GM03348 (cell line): Measurements from ENCODE around the gene HUS1.
"Not testable (repeated sequence)": the region's sequence is repeated elsewhere in the genome, so short reads cannot be mapped to it uniquely, and the experiment has no call there.

Experiments used
- DNase-seq: peaks from one replicate; pipeline ENCODE4 v3.0.0; 2012; ENCODE audit warnings: low spot score

Gene HUS1

DNA sequence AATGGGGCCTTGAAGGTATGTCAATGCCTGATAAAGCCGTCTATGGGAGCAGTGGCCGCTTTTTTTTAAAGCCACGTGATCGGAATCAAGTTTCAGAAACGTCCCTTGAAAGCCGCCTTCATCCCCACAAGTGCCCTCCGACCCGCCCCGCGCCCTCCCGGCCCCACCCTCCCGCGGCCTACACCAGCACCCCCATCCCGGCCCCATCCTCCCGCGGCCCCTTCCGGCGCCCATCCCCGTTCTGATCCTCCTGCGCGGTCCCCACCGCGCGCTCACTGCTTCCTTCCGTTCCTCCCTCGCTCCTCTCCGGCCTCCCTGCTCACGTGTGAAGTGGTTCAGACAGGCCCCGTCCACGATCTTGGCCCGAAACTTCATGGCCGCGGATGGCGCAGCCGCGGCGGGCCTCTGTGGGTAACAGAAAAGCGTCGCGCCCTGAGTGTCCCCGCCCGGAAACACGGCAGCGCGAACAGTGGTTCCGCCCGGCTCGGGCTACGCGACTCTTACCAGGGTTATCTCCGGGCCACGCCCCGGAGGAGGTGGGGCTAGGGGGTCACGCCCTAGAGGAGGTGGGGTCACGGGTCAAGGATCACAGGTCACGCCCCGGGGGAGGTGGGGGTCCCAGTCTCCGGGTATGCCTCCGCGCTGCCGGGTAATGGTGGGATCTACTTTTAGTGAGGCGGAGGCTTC is at the start of gene HUS1:
HUS1 (minus strand) TSS at position 471 of the 687 bp plus-strand sequence; CDS start at position 375, 96 bp downstream.
- DNase-seq: peak; percentile 94

- no peak for DNase-seq
Measured at GRCh38 chr7:48028938-48029337, 49.5 kb upstream of the HUS1 start, which contains the start of gene SUN3. SUN3 (minus strand) TSS chr7:48029107; CDS start chr7:48028938, 169 bp downstream.

GRCh38 chr7:48025624-48026023 is 46.2 kb upstream of the HUS1 start:
- DNase-seq: no peak

DNA sequence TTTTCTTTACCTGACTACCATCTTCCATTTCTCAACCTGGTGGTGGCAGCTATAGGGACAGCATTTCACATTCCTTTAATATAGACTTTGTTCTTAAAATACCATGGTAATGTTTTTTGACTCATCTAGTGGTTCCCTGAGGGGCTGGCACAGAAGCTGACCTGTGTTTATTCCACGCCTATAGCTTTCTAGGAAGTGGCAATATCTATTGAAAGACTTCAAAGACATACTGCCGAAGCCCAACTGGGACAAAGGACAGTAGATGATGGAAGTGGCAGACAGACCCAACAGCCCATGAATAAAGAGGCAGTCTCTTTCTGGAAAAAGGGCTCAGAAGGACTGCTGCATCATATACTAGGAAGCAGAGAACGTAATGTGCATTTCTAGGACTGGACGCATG is 38.3 kb upstream of the HUS1 start:
- DNase-seq: no peak

- DNase-seq: no peak
Measured at GRCh38 chr7:48016641-48017040, 37.2 kb upstream of the HUS1 start.

DNA sequence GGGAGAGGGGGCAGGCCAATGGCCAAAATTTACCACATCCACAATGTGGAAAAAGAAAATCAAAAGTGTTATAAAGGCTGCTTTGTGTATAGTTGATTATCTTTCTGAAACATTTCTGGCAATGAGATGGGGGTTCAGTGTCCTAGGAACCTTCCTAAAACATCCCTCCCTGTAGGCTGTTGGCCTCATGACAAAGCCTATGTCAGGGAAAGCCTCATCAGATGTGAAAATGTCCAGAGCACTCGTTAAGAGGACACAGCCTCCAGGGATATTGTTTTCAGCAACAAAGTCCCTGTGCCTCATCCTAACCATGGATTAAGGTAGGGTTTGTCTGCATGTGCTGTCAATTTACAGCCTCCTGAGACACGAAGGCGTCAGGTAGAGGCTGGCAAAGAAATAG is 32.5 kb upstream of the HUS1 start:
- no peak for DNase-seq

DNA sequence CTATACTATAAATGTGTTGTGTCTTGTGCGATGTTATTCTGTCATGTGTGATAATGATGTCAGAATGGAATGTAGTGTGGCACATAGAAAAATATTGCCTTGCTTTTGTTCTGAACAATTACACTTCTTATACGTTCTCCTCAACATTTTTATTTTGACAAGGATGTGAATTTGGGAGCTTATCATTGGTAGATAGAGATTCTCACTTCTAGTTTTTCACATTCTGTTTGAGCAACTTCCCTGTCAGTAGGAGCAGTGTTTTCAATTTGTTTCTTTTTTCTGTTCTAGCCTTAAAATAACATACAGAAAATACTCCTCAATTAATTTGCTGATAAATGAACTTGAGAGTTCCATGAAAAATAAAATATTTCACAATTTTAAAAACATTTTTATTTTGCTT is 31.9 kb upstream of the HUS1 start:
- no peak for DNase-seq

GRCh38 chr7:48009954-48010353 is 30.5 kb upstream of the HUS1 start:
- no peak for DNase-seq

- no peak for DNase-seq
Measured at GRCh38 chr7:48009257-48009656, 29.8 kb upstream of the HUS1 start.

- DNase-seq: no peak
Measured at GRCh38 chr7:48006866-48007265, 27.5 kb upstream of the HUS1 start.

DNA sequence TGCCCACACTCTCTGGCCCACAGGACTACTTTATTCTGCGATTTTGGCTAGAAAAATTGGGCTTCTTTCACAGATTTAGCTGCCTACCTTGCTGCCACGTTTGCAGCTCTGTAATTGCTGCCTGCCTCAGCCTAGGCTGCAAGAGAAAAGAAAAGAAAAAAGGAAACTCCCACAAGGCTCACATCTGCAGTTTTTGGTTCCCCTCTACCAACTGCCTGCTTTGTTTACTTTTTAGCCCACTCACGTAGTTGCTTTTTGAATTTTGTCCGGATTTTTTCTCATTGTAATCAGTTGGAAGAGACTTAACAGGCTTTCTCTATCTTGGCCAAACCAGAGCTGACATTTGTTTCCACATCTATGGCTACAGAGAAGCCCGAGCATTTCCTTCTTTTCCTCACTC is 25.2 kb upstream of the HUS1 start:
- no peak for DNase-seq

DNA sequence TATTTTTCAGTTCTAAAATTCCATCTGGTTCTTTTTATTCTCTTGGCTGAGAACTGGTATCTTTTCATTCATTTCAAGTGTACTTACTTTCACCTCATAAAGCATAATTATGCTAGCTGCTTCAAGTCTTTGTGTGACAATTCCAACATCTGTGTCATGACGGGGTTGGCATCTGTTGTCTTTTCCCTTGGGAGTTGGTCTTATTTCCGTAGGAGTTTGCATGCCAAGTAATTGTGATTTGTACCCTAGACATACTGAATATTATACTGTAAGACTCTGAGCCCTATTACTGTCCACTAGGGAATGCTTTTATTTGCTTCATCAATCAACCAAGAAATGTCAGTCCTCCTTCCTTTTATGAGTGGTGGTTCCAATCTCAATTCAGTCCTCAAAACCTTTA is 24.6 kb upstream of the HUS1 start:
- DNase-seq: peak; percentile 8

GRCh38 chr7:48000164-48000563 is 20.7 kb upstream of the HUS1 start:
- not testable (repeated sequence) for DNase-seq

- DNase-seq: no peak
Measured at GRCh38 chr7:47999413-47999812, 20.0 kb upstream of the HUS1 start.

DNA sequence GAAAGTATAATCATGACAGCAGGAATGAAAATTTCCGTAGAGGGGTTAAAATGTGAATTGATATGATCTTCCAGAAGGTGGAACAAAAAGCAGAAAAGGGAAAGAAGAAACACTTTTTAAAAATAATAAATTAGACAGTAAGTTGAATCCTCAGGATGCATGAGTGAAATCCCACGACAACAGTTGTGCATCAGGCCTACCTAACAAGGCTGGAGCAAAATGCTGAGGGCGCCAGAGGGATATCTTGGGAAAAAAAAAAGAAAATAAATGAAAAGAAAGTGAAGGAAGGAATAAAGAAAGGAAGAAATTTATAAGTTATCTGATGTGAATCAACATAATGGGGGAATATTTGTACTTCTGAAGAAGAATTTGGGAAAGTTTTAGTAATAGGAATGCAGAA is 13.0 kb upstream of the HUS1 start:
- DNase-seq: no peak

GRCh38 chr7:47991741-47992311 is 12.4 kb upstream of the HUS1 start:
- peak; percentile 93 for DNase-seq

DNA sequence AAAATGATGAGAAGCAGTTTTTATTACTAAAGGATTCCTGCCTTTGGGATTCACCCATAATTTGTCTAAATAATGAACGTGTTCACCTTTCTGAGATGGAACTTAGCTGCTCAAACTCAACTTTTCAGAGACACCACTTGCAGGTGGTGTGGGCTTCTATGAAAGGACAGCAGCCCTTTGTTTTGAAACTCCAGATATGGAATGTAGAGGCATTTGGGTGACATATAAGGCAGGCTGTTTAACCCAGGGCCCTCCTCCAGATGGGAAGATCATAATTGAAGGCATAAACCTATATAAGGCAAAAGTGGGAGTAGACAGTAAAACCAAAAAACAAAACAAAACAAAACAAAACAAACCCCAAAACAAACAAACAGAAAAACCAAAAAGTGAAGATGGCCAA is 11.9 kb upstream of the HUS1 start:
- no peak for DNase-seq

DNA sequence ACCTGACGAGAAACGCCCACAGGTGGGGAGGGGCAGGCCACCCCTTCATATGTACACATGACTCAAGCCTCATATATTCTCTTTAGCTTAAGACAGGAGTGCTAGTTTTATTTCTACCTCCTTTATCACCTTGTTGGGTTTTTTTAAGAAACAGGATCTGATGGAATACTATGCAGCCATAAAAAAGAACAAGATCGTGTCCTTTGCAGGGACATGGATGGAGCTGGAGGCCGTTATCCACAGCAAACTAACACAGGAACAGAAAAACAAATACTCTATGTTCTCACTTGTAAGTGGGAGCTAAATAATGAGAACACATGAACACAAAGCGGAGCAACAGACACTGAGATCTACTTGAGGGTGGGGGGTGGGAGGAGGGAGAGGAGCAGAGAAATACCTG is 11.2 kb upstream of the HUS1 start:
- no peak for DNase-seq

GRCh38 chr7:47989607-47990400 is 10.4 kb upstream of the HUS1 start:
- not testable (repeated sequence) for DNase-seq

DNA sequence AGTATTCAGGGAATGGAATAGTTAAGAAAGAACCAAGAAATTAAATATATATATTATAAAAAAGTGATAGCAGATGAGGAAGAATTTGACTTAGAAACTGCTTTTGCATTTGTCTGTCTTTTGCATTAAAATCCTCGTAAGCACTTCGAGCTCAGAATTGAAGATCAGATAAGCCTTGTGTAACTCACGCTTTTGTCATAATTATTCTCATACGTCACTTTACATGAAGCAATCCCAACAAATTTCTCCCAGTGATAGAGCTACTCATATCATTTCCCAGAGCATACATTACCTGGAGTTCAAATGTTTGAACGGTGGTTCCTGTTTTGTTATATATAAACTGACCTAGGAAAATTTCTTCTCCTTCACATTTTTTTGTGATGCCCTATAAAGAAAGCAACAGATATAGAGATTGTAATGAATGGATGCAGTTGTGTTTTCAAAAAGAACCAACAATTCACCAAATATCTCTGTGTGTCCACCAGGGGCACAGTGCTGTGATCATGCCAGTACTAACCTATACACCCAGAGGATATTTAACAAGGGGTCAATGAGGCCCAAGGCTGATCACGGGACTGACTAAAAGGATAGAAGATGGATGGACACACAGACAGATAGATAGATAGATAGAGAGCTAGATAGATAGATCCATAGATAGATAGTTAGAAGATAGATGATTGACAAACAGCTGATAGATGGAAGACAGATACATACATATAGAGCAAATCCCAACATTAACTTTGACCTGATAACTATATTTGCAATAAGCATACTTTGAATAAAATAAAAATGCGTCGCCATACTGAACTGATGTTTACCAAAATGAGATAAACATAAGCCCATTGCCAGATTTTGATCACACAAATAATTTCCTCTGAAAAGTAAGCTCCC is 9.3 kb upstream of the HUS1 start:
- peak; percentile 33 for DNase-seq

DNA sequence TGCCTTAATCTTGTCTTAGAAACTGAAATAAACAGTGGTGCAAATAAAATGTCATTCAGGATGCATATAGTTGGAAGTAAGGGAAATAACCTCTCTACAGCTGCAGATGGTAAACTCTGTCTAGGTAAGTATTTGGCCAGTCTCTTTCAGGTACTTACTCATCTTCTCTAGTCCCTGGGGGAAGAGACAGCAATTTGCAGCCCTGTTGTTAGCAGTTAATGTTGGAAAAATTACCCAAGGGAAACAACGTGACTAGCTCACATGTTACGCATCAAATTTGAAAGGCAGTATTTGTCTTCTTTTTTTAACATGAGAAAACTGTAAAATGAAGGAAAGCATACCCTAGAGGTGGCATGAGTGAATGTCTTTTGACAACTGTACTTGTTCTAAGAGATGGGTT is 3.2 kb upstream of the HUS1 start:
- DNase-seq: no peak

DNA sequence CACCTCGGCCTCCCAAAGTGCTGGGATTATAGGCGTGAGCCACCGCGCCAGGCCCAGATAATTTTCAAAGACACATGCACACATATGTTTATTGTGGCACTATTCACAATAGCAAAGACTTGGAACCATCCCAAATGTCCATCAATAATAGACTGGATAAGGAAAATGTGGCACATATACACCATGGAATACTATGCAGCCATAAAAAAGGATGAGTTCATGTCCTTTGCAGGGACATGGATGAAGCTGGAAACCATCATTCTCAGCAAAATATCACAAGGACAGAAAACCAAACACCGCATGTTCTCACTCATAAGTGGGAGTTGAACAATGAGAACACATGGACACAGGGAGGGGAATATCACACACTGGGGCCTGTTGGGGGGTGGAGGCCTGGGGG is 1.2 kb upstream of the HUS1 start:
- not testable (repeated sequence) for DNase-seq
